SK-N-SH (cell line): ENCODE measurements around the gene FAM227A.

Experiments used
- EZH2phosphoT487 ChIP-seq: fragments of 200-600 bp; sonication (generic); IDR thresholded peaks from 2 replicates; pipeline ENCODE4 v1.6.1; 2017; ENCODE audit warnings: low read depth, mixed run types, mild to moderate bottlenecking, antibody characterized with exemption, moderate library complexity, borderline replicate concordance
- GABPA ChIP-seq: IDR thresholded peaks from 2 replicates; pipeline ENCODE4 v1.4.0; 2012; ENCODE audit warnings: low read depth, mild to moderate bottlenecking
- RAD21 ChIP-seq: IDR thresholded peaks from 2 replicates; pipeline ENCODE4 v1.6.1; 2012; ENCODE audit warnings: mild to moderate bottlenecking, low read length
- SMC3 ChIP-seq: IDR thresholded peaks from 2 replicates; pipeline ENCODE4 v1.6.1; 2012; ENCODE audit warnings: low read depth, low read length, improper control_type of control experiment
- TAF1 ChIP-seq: IDR thresholded peaks from 2 replicates; pipeline ENCODE4 v1.6.1; 2012; ENCODE audit warnings: low read depth, mild to moderate bottlenecking, low read length, moderate library complexity, borderline replicate concordance
- TF ChIP-seq, protein P1 (sequence below): fragments of 200-600 bp; sonication (generic); IDR thresholded peaks from 2 replicates; pipeline ENCODE4 v1.6.1; 2017; ENCODE audit warnings: antibody characterized with exemption, mild to moderate bottlenecking, moderate library complexity
- TF ChIP-seq, protein P2 (sequence below): IDR thresholded peaks from 2 replicates; pipeline ENCODE4 v1.4.0; 2012; ENCODE audit warnings: low read depth, borderline replicate concordance

DNA sequence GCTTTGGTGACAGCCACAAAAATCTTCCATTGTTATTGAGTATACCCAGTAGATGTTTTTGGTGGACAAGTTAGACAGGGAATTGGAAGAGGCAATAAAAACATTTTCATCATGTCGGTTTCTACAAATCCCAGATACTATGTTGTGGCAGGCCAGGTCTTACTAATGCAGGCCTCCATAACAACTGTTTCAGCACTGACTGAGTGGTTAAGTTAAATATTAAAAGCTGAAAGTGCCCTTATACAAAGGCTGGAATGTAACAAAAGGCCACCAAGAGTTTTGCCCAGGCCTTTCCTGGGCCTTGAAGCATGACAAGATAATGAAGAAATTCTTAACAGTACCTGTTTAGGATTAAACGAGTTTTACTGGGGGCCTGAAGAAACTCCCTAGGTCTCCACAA is 115.5 kb downstream of the FAM227A start:
- no peak for TF ChIP-seq GABPA
- TF ChIP-seq, protein P1, sequence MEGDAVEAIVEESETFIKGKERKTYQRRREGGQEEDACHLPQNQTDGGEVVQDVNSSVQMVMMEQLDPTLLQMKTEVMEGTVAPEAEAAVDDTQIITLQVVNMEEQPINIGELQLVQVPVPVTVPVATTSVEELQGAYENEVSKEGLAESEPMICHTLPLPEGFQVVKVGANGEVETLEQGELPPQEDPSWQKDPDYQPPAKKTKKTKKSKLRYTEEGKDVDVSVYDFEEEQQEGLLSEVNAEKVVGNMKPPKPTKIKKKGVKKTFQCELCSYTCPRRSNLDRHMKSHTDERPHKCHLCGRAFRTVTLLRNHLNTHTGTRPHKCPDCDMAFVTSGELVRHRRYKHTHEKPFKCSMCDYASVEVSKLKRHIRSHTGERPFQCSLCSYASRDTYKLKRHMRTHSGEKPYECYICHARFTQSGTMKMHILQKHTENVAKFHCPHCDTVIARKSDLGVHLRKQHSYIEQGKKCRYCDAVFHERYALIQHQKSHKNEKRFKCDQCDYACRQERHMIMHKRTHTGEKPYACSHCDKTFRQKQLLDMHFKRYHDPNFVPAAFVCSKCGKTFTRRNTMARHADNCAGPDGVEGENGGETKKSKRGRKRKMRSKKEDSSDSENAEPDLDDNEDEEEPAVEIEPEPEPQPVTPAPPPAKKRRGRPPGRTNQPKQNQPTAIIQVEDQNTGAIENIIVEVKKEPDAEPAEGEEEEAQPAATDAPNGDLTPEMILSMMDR, result no peak
- TF ChIP-seq, protein P2, sequence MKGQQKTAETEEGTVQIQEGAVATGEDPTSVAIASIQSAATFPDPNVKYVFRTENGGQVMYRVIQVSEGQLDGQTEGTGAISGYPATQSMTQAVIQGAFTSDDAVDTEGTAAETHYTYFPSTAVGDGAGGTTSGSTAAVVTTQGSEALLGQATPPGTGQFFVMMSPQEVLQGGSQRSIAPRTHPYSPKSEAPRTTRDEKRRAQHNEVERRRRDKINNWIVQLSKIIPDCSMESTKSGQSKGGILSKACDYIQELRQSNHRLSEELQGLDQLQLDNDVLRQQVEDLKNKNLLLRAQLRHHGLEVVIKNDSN, result no peak
- no peak for TF ChIP-seq EZH2phosphoT487
- no peak for TF ChIP-seq SMC3
- TF ChIP-seq RAD21, result no peak
- no peak for TF ChIP-seq TAF1
